Retinal pigment epithelial cell (primary cell): ENCODE results near the gene DHCR24.

Experiments used
- DNase-seq: peaks from one replicate; pipeline ENCODE4 v3.0.0-alpha.2; 2010; ENCODE audit warnings: low read depth
- H3K4me3 ChIP-seq: 2 replicates; pipeline ENCODE4 v1.5.1; 2011; ENCODE audit warnings: mild to moderate bottlenecking, low read length, control low read depth, moderate library complexity
- TF ChIP-seq, protein P1 (sequence below): conservative IDR thresholded peaks from 2 replicates; pipeline ENCODE4 v1.5.1; 2011; ENCODE audit warnings: low read depth, low read length, control low read depth, inconsistent platforms

DHCR24 gene

GRCh38 chr1:54904476-54905048 is 17.6 kb upstream of the DHCR24 start:
- DNase-seq, result peak; percentile 99
- TF ChIP-seq, protein P1, sequence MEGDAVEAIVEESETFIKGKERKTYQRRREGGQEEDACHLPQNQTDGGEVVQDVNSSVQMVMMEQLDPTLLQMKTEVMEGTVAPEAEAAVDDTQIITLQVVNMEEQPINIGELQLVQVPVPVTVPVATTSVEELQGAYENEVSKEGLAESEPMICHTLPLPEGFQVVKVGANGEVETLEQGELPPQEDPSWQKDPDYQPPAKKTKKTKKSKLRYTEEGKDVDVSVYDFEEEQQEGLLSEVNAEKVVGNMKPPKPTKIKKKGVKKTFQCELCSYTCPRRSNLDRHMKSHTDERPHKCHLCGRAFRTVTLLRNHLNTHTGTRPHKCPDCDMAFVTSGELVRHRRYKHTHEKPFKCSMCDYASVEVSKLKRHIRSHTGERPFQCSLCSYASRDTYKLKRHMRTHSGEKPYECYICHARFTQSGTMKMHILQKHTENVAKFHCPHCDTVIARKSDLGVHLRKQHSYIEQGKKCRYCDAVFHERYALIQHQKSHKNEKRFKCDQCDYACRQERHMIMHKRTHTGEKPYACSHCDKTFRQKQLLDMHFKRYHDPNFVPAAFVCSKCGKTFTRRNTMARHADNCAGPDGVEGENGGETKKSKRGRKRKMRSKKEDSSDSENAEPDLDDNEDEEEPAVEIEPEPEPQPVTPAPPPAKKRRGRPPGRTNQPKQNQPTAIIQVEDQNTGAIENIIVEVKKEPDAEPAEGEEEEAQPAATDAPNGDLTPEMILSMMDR, result no peak
- no peak overlapping the region for H3K4me3 ChIP-seq

DNA sequence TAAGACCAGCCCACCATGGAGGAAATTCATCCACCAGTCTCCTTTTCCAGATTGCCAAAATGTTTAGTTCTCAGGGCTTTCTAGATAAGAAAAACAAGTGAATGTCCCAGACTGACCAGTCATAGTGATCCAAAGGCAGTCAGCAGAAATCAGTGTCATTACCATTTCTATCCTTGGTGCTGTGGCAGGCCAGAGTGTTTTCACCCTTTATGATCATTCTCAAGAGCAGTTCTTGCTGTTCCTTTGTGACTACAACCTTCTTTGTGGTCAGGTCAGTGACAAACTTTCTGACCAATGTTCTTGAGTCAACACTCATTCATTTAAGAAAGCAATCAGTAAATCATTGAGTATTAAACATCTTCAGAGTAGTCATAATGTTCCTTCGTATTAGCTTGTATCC is 7.3 kb upstream of the DHCR24 start:
- TF ChIP-seq, protein P1, result no peak
- no peak overlapping the region for H3K4me3 ChIP-seq
- DNase-seq, result no peak

DNA sequence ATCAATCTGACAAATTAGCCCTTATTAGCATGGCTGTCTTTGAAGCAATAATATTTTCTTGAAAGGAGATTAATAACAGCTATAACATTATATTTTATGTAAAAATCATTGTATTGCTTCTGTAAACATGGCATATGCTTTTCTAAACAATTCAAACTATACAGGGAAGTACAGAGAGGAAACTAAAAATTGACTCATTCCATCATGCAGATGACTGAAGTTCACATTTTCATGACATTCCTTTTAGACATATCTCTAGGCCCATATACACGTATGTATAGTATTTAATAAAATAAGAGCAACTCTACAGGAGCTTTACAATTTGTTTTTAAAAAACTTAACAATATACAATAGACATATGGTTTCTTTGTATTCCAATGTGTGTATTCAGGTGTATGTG is 5.6 kb upstream of the DHCR24 start:
- TF ChIP-seq, protein P1, result no peak
- no peak for DNase-seq
- no peak overlapping the region for H3K4me3 ChIP-seq

GRCh38 chr1:54889132-54889725 is 2.2 kb upstream of the DHCR24 start:
- TF ChIP-seq, protein P1, result no peak
- no peak overlapping the region for H3K4me3 ChIP-seq
- no peak for DNase-seq

DNA sequence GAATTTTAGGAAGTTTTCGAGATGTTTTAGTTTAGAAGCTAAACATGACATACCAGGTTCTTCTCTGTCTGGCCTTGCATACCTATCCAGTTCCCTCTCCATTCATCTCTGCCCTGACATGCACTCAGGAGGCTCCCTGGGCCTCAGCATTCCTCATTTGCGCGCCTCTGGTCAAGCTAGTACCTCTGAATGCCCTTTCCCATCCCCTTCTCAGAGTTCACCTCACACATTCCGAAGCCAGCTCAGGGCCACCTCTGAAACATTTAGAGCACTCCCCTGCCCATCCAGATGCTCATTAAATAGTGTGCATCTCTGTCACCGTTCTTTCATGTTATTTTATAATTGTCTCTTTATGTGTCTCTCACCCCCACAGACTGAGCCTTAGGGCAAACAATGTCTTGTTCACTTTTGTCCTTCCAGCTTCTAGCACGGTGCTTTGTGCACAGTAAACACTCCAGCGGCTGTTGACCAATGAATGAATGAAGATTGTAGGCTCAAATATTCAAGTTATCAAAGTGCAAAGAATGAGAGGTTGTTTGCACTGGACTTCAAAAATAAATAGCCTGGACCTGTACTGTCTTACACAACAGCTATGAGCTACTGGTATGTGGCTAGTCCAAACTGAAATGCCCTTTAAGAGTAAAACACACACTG is 1.2 kb upstream of the DHCR24 start:
- no peak overlapping the region for H3K4me3 ChIP-seq
- TF ChIP-seq, protein P1, result no peak
- DNase-seq, result no peak

DNA sequence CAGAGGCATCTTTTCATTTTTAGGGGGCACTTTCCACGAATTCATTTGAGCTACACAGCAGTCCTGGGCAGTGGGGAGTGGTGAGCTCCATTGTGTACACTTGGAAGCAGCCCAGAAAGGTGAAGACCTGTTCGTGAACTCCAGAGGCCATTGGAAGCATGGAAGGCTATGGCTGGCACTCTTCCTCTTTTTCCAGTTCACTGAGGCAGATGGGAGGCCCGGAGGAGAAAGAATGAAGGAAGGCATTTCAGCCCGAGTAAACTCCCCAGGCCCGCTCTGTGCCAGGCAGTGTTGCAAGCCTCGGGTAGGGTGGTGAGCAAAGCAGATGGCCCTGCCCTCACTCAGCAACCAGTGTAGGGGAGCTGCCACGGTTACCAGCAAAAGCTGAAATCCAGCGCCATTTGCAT is 673 bp upstream of the DHCR24 start:
- TF ChIP-seq, protein P1, result no peak
- H3K4me3 ChIP-seq, result peak overlapping the region; percentile 90
- DNase-seq, result no peak
